BLaER1 (cell line): ENCODE results near the gene PTGFRN.

Experiments
- H3K27ac ChIP-seq: shearing (Covaris generic); formaldehyde crosslinking; 2 replicates; pipeline ENCODE4 v1.8.1; 2022
- H3K27me3 ChIP-seq: shearing (Covaris generic); formaldehyde crosslinking; 2 replicates; pipeline ENCODE4 v1.8.1; 2022
- H3K36me3 ChIP-seq: shearing (Covaris generic); formaldehyde crosslinking; 2 replicates; pipeline ENCODE4 v1.8.1; 2022
- H3K4me1 ChIP-seq: shearing (Covaris generic); formaldehyde crosslinking; 2 replicates; pipeline ENCODE4 v1.8.1; 2022
- H3K4me2 ChIP-seq: shearing (Covaris generic); formaldehyde crosslinking; 2 replicates; pipeline ENCODE4 v1.8.1; 2022
- H3K4me3 ChIP-seq: shearing (Covaris generic); formaldehyde crosslinking; 2 replicates; pipeline ENCODE4 v1.8.1; 2022
- H3K9ac ChIP-seq: shearing (Covaris generic); formaldehyde crosslinking; 2 replicates; pipeline ENCODE4 v1.8.1; 2022
- H3K9me3 ChIP-seq: shearing (Covaris generic); formaldehyde crosslinking; 2 replicates; pipeline ENCODE4 v1.8.1; 2022
- H4K20me1 ChIP-seq: shearing (Covaris generic); formaldehyde crosslinking; 2 replicates; pipeline ENCODE4 v1.8.1; 2022
- Cebpa-rat ChIP-seq: shearing (Covaris generic); IDR thresholded peaks from 2 replicates; pipeline ENCODE4 v1.8.1; 2022

PTGFRN gene

GRCh38 chr1:116950517-116951199, 40.9 kb downstream of the PTGFRN start:
- no peak for TF ChIP-seq Cebpa-rat
- no peaks in the 10 kb centered on the region for H3K36me3 ChIP-seq
- H3K27me3 ChIP-seq: no peaks in the 10 kb centered on the region
- H3K9ac ChIP-seq: no peak overlapping the region
- H3K4me3 ChIP-seq: no peak overlapping the region
- no peaks in the 10 kb centered on the region for H4K20me1 ChIP-seq
- H3K27ac ChIP-seq: no peak overlapping the region
- no peaks in the 10 kb centered on the region for H3K9me3 ChIP-seq
- no peak overlapping the region for H3K4me2 ChIP-seq
- H3K4me1 ChIP-seq: no peaks in the 10 kb centered on the region

- H3K4me1 ChIP-seq: no peaks in the 10 kb centered on the region
- no peak for TF ChIP-seq Cebpa-rat
- no peak overlapping the region for H3K4me2 ChIP-seq
- no peaks in the 10 kb centered on the region for H4K20me1 ChIP-seq
- no peak overlapping the region for H3K27ac ChIP-seq
- no peaks in the 10 kb centered on the region for H3K9me3 ChIP-seq
- H3K9ac ChIP-seq: no peak overlapping the region
- H3K27me3 ChIP-seq: no peaks in the 10 kb centered on the region
- no peaks in the 10 kb centered on the region for H3K36me3 ChIP-seq
- H3K4me3 ChIP-seq: no peak overlapping the region
Measured at GRCh38 chr1:116951200-116951935, 41.7 kb downstream of the PTGFRN start.

GRCh38 chr1:116952738-116953275, 43.1 kb downstream of the PTGFRN start:
- no peaks in the 10 kb centered on the region for H4K20me1 ChIP-seq
- no peak overlapping the region for H3K4me2 ChIP-seq
- no peaks in the 10 kb centered on the region for H3K4me1 ChIP-seq
- no peaks in the 10 kb centered on the region for H3K27me3 ChIP-seq
- no peak overlapping the region for H3K4me3 ChIP-seq
- no peak overlapping the region for H3K9ac ChIP-seq
- H3K9me3 ChIP-seq: no peaks in the 10 kb centered on the region
- no peaks in the 10 kb centered on the region for H3K36me3 ChIP-seq
- H3K27ac ChIP-seq: no peak overlapping the region
- TF ChIP-seq Cebpa-rat: no peak

GRCh38 chr1:116954440-116954839, 44.7 kb downstream of the PTGFRN start:
- H3K4me2 ChIP-seq: no peak overlapping the region
- no peaks in the 10 kb centered on the region for H3K36me3 ChIP-seq
- no peaks in the 10 kb centered on the region for H4K20me1 ChIP-seq
- TF ChIP-seq Cebpa-rat: no peak
- H3K9ac ChIP-seq: no peak overlapping the region
- H3K27ac ChIP-seq: no peak overlapping the region
- H3K4me1 ChIP-seq: no peaks in the 10 kb centered on the region
- no peak overlapping the region for H3K4me3 ChIP-seq
- no peaks in the 10 kb centered on the region for H3K27me3 ChIP-seq
- H3K9me3 ChIP-seq: no peaks in the 10 kb centered on the region

- no peak overlapping the region for H3K4me3 ChIP-seq
- H3K4me2 ChIP-seq: no peak overlapping the region
- no peak overlapping the region for H3K9ac ChIP-seq
- no peaks in the 10 kb centered on the region for H3K9me3 ChIP-seq
- H4K20me1 ChIP-seq: no peaks in the 10 kb centered on the region
- no peaks in the 10 kb centered on the region for H3K4me1 ChIP-seq
- H3K36me3 ChIP-seq: no peaks in the 10 kb centered on the region
- H3K27ac ChIP-seq: no peak overlapping the region
- no peaks in the 10 kb centered on the region for H3K27me3 ChIP-seq
- TF ChIP-seq Cebpa-rat: no peak
Measured at GRCh38 chr1:116956378-116956777, 46.7 kb downstream of the PTGFRN start.

GRCh38 chr1:116957646-116958045, 47.9 kb downstream of the PTGFRN start:
- no peak overlapping the region for H3K9ac ChIP-seq
- no peaks in the 10 kb centered on the region for H3K4me1 ChIP-seq
- no peak overlapping the region for H3K27ac ChIP-seq
- no peaks in the 10 kb centered on the region for H4K20me1 ChIP-seq
- H3K36me3 ChIP-seq: no peaks in the 10 kb centered on the region
- no peak overlapping the region for H3K4me2 ChIP-seq
- TF ChIP-seq Cebpa-rat: no peak
- H3K9me3 ChIP-seq: no peaks in the 10 kb centered on the region
- no peaks in the 10 kb centered on the region for H3K27me3 ChIP-seq
- no peak overlapping the region for H3K4me3 ChIP-seq

GRCh38 chr1:116958110-116958509, 48.4 kb downstream of the PTGFRN start:
- no peaks in the 10 kb centered on the region for H3K4me1 ChIP-seq
- H3K27ac ChIP-seq: no peak overlapping the region
- H3K27me3 ChIP-seq: no peaks in the 10 kb centered on the region
- H4K20me1 ChIP-seq: no peaks in the 10 kb centered on the region
- H3K9ac ChIP-seq: no peak overlapping the region
- no peak for TF ChIP-seq Cebpa-rat
- no peak overlapping the region for H3K4me3 ChIP-seq
- no peak overlapping the region for H3K4me2 ChIP-seq
- no peaks in the 10 kb centered on the region for H3K9me3 ChIP-seq
- no peaks in the 10 kb centered on the region for H3K36me3 ChIP-seq

- Histone ChIP-seq H3K4me1 (no peaks in the 10 kb centered on the region), H3K9me3 (no peaks in the 10 kb centered on the region), H3K9ac (no peak overlapping the region), H3K4me3 (no peak overlapping the region), H3K4me2 (no peak overlapping the region), H3K27me3 (no peaks in the 10 kb centered on the region), H4K20me1 (no peaks in the 10 kb centered on the region), H3K27ac (no peak overlapping the region), H3K36me3 (no peaks in the 10 kb centered on the region)
- no peak for TF ChIP-seq Cebpa-rat
Measured at GRCh38 chr1:116958977-116959376, 49.3 kb downstream of the PTGFRN start.

GRCh38 chr1:116961606-116962005, 51.9 kb downstream of the PTGFRN start:
- Histone ChIP-seq H3K4me2 (no peak overlapping the region), H3K27ac (no peak overlapping the region), H3K36me3 (no peaks in the 10 kb centered on the region), H3K4me1 (no peaks in the 10 kb centered on the region), H3K4me3 (no peak overlapping the region), H3K9ac (no peak overlapping the region), H3K9me3 (no peaks in the 10 kb centered on the region), H3K27me3 (no peaks in the 10 kb centered on the region), H4K20me1 (no peaks in the 10 kb centered on the region)
- no peak for TF ChIP-seq Cebpa-rat

- Histone ChIP-seq H3K27me3 (no peaks in the 10 kb centered on the region), H3K27ac (no peak overlapping the region), H3K9ac (no peak overlapping the region), H3K9me3 (no peaks in the 10 kb centered on the region), H3K36me3 (no peaks in the 10 kb centered on the region), H4K20me1 (no peaks in the 10 kb centered on the region), H3K4me2 (no peak overlapping the region), H3K4me3 (no peak overlapping the region), H3K4me1 (no peaks in the 10 kb centered on the region)
- no peak for TF ChIP-seq Cebpa-rat
Measured at GRCh38 chr1:116962987-116963639, 53.4 kb downstream of the PTGFRN start.
